ENCODE measurements around the gene SDE2. TPM values are rescaled to one million over a fixed set of nuclear protein-coding genes. Genes with fewer than 3 reads are reported as not detected.

The SDE2 gene
- total RNA-seq, 2 donors from 2014 or later: 31.7 to 37.6 TPM

- Mint-ChIP-seq H3K4me1 (peaks cover 2% of the 10 kb centered on the region), H3K27me3 (peaks cover 31% of the 10 kb centered on the region), H3K4me3 (no peak overlapping the region), H3K36me3 (ENCODE audit: low read depth) (peaks cover 4% of the 10 kb centered on the region), H3K27ac (no peak overlapping the region)
- no peaks in the 10 kb centered on the region for H3K9me3 ChIP-seq (ENCODE audit: control insufficient read depth, low read length, poor library complexity, severe bottlenecking)
- no peak for ATAC-seq
- no peak for DNase-seq
These were observed 41.1 kb downstream of the SDE2 start for GRCh38 chr1:225958041-225958440.

GRCh38 chr1:225954753-225955152 lies 44.4 kb downstream of the SDE2 start:
- H3K9me3 ChIP-seq (ENCODE audit: control insufficient read depth, low read length, poor library complexity, severe bottlenecking): no peaks in the 10 kb centered on the region
- Mint-ChIP-seq H3K27ac (no peak overlapping the region), H3K36me3 (ENCODE audit: low read depth) (peaks cover 4% of the 10 kb centered on the region), H3K4me1 (no peaks in the 10 kb centered on the region), H3K4me3 (no peak overlapping the region), H3K27me3 (peaks cover 41% of the 10 kb centered on the region)
- ATAC-seq: no peak
- DNase-seq: no peak

- peaks cover 4% of the 10 kb centered on the region for H3K36me3 Mint-ChIP-seq (ENCODE audit: low read depth)
- H3K4me1 Mint-ChIP-seq: no peaks in the 10 kb centered on the region
- no peak for DNase-seq
- H3K9me3 ChIP-seq (ENCODE audit: control insufficient read depth, low read length, poor library complexity, severe bottlenecking): no peaks in the 10 kb centered on the region
- H3K27me3 Mint-ChIP-seq: peaks cover 53% of the 10 kb centered on the region
- H3K4me3 Mint-ChIP-seq: no peak overlapping the region
- no peak for ATAC-seq
- no peak overlapping the region for H3K27ac Mint-ChIP-seq
These were observed 45.8 kb downstream of the SDE2 start for GRCh38 chr1:225953315-225953714.

GRCh38 chr1:225950905-225951497 lies 48.1 kb downstream of the SDE2 start:
- no peak overlapping the region for H3K27ac Mint-ChIP-seq
- no peak for ATAC-seq
- H3K9me3 ChIP-seq (ENCODE audit: control insufficient read depth, low read length, poor library complexity, severe bottlenecking): no peaks in the 10 kb centered on the region
- H3K4me3 Mint-ChIP-seq: no peak overlapping the region
- no peak for DNase-seq
- H3K27me3 Mint-ChIP-seq: peaks cover 56% of the 10 kb centered on the region
- H3K36me3 Mint-ChIP-seq (ENCODE audit: low read depth): peaks cover 4% of the 10 kb centered on the region
- H3K4me1 Mint-ChIP-seq: no peaks in the 10 kb centered on the region

- peaks cover 2% of the 10 kb centered on the region for H3K36me3 Mint-ChIP-seq (ENCODE audit: low read depth)
- ATAC-seq: no peak
These were observed 50.1 kb downstream of the SDE2 start for GRCh38 chr1:225949041-225949440.

GRCh38 chr1:225946803-225947202 lies 52.3 kb downstream of the SDE2 start:
- peaks cover 9% of the 10 kb centered on the region for H3K4me1 Mint-ChIP-seq
- no peak overlapping the region for H3K4me3 Mint-ChIP-seq
- DNase-seq: no peak
- no peaks in the 10 kb centered on the region for H3K9me3 ChIP-seq (ENCODE audit: control insufficient read depth, low read length, poor library complexity, severe bottlenecking)
- H3K27ac Mint-ChIP-seq: no peak overlapping the region
- no peak for ATAC-seq
- peaks cover 38% of the 10 kb centered on the region for H3K27me3 Mint-ChIP-seq
- H3K36me3 Mint-ChIP-seq (ENCODE audit: low read depth): no peaks in the 10 kb centered on the region

More at GRCh38 chr1:225949041-225949440, 50.1 kb downstream of the SDE2 start:
- no peak overlapping the region for H3K27ac Mint-ChIP-seq
- H3K27me3 Mint-ChIP-seq: peaks cover 48% of the 10 kb centered on the region
- DNase-seq: no peak
- H3K4me3 Mint-ChIP-seq: no peak overlapping the region
- H3K9me3 ChIP-seq (ENCODE audit: control insufficient read depth, low read length, poor library complexity, severe bottlenecking): no peaks in the 10 kb centered on the region
- peaks cover 9% of the 10 kb centered on the region for H3K4me1 Mint-ChIP-seq

GRCh38 chr1:225946082-225946620 lies 53.0 kb downstream of the SDE2 start:
- peaks cover 34% of the 10 kb centered on the region for H3K27me3 Mint-ChIP-seq
- H3K9me3 ChIP-seq (ENCODE audit: control insufficient read depth, low read length, poor library complexity, severe bottlenecking): no peaks in the 10 kb centered on the region
- H3K4me1 Mint-ChIP-seq: peaks cover 9% of the 10 kb centered on the region
- ATAC-seq: no peak
- H3K27ac Mint-ChIP-seq: no peak overlapping the region
- H3K36me3 Mint-ChIP-seq (ENCODE audit: low read depth): no peaks in the 10 kb centered on the region
- no peak for DNase-seq
- no peak overlapping the region for H3K4me3 Mint-ChIP-seq

GRCh38 chr1:225945564-225945963 lies 53.6 kb downstream of the SDE2 start:
- DNase-seq (no peak), ATAC-seq (no peak)
- no peaks in the 10 kb centered on the region for H3K36me3 Mint-ChIP-seq (ENCODE audit: low read depth)
- H3K4me1 Mint-ChIP-seq: peaks cover 9% of the 10 kb centered on the region
- no peaks in the 10 kb centered on the region for H3K9me3 ChIP-seq (ENCODE audit: control insufficient read depth, low read length, poor library complexity, severe bottlenecking)
- no peak overlapping the region for H3K4me3 Mint-ChIP-seq
- H3K27ac Mint-ChIP-seq: no peak overlapping the region
- peaks cover 29% of the 10 kb centered on the region for H3K27me3 Mint-ChIP-seq

- ATAC-seq: peak; percentile 59
- Mint-ChIP-seq H3K36me3 (ENCODE audit: low read depth) (no peaks in the 10 kb centered on the region), H3K4me3 (peak overlapping the region; percentile 36), H3K4me1 (peaks cover 9% of the 10 kb centered on the region), H3K27ac (no peak overlapping the region), H3K27me3 (peaks cover 26% of the 10 kb centered on the region)
- DNase-seq: no peak
- H3K9me3 ChIP-seq (ENCODE audit: control insufficient read depth, low read length, poor library complexity, severe bottlenecking): no peaks in the 10 kb centered on the region
These were observed 54.2 kb downstream of the SDE2 start for GRCh38 chr1:225944951-225945350.

GRCh38 chr1:225944387-225944786 lies 54.8 kb downstream of the SDE2 start:
- no peaks in the 10 kb centered on the region for H3K9me3 ChIP-seq (ENCODE audit: control insufficient read depth, low read length, poor library complexity, severe bottlenecking)
- no peak for ATAC-seq
- H3K27ac Mint-ChIP-seq: no peak overlapping the region
- peaks cover 9% of the 10 kb centered on the region for H3K4me1 Mint-ChIP-seq
- H3K36me3 Mint-ChIP-seq (ENCODE audit: low read depth): no peaks in the 10 kb centered on the region
- H3K27me3 Mint-ChIP-seq: peaks cover 23% of the 10 kb centered on the region
- H3K4me3 Mint-ChIP-seq: no peak overlapping the region
- no peak for DNase-seq

- Mint-ChIP-seq H3K27ac (no peak overlapping the region), H3K4me1 (peaks cover 9% of the 10 kb centered on the region), H3K27me3 (peaks cover 15% of the 10 kb centered on the region), H3K4me3 (no peak overlapping the region), H3K36me3 (ENCODE audit: low read depth) (no peaks in the 10 kb centered on the region)
- ATAC-seq (no peak), DNase-seq (no peak)
- no peaks in the 10 kb centered on the region for H3K9me3 ChIP-seq (ENCODE audit: control insufficient read depth, low read length, poor library complexity, severe bottlenecking)
These were observed 55.6 kb downstream of the SDE2 start for GRCh38 chr1:225943582-225943981.

GRCh38 chr1:225942574-225942973 lies 56.6 kb downstream of the SDE2 start:
- H3K9me3 ChIP-seq (ENCODE audit: control insufficient read depth, low read length, poor library complexity, severe bottlenecking): no peaks in the 10 kb centered on the region
- no peak for DNase-seq
- Mint-ChIP-seq H3K27ac (no peak overlapping the region), H3K27me3 (peaks cover 8% of the 10 kb centered on the region), H3K4me1 (peaks cover 9% of the 10 kb centered on the region), H3K36me3 (ENCODE audit: low read depth) (no peaks in the 10 kb centered on the region), H3K4me3 (no peak overlapping the region)
- ATAC-seq: no peak

- DNase-seq (no peak), ATAC-seq (no peak)
- no peak overlapping the region for H3K27ac Mint-ChIP-seq
- no peaks in the 10 kb centered on the region for H3K9me3 ChIP-seq (ENCODE audit: control insufficient read depth, low read length, poor library complexity, severe bottlenecking)
- peaks cover 2% of the 10 kb centered on the region for H3K36me3 Mint-ChIP-seq (ENCODE audit: low read depth)
- peaks cover 4% of the 10 kb centered on the region for H3K27me3 Mint-ChIP-seq
- H3K4me1 Mint-ChIP-seq: peaks cover 11% of the 10 kb centered on the region
- H3K4me3 Mint-ChIP-seq: no peak overlapping the region
These were observed 57.3 kb downstream of the SDE2 start for GRCh38 chr1:225941942-225942222.

GRCh38 chr1:225941187-225941941 lies 57.8 kb downstream of the SDE2 start, which contains the start of gene LEFTY2:
LEFTY2 (minus strand) TSS chr1:225941220; CDS start chr1:225941140, 80 bp downstream.
- peaks cover 3% of the 10 kb centered on the region for H3K36me3 Mint-ChIP-seq (ENCODE audit: low read depth)
- peaks cover 4% of the 10 kb centered on the region for H3K27me3 Mint-ChIP-seq
- no peak within 1 kb of the TSS for H3K27ac Mint-ChIP-seq
- ATAC-seq (no peak), DNase-seq (no peak)
- no peaks in the 10 kb centered on the region for H3K9me3 ChIP-seq (ENCODE audit: control insufficient read depth, low read length, poor library complexity, severe bottlenecking)
- H3K4me3 Mint-ChIP-seq: no peak within 1 kb of the TSS
- peaks cover 11% of the 10 kb centered on the region for H3K4me1 Mint-ChIP-seq

Data from T-helper 17 cell (primary cell).